Endothelial cell of umbilical vein (primary cell): ENCODE results near the gene CYSLTR2. TPM values are rescaled to one million over a fixed set of nuclear protein-coding genes. Genes with fewer than 3 reads are reported as not detected.

Source experiments
- BruUV-seq: library from RNA; stranded (reverse); fragments of 400-500 nt; replicated peaks from 2 replicates; lab custom pipeline; 2021; lab: Mats Ljungman, UMichigan
- CTCF ChIA-PET: fragments of 300-600, 350-600 bp; sonication (Branson Sonifier 250); formaldehyde crosslinking; loops from one replicate; lab custom pipeline; 2021; ENCODE audit warnings: antibody characterized with exemption, inconsistent platforms; lab: Charles Lee
- POLR2A ChIA-PET: fragments of 300-600, 350-600 bp; sonication (Branson Sonifier 250); formaldehyde crosslinking; loops from one replicate; lab custom pipeline; 2021; ENCODE audit warnings: antibody characterized with exemption, inconsistent platforms; lab: Charles Lee
- DNase-seq: peaks from one replicate; pipeline ENCODE4 v3.0.0-alpha.2; 2011; ENCODE audit warnings: low read depth, low spot score
- FAIRE-seq: peaks from 2 replicates; lab custom pipeline; 2011; peaks lifted over from hg19 to GRCh38; lab: Jason Lieb, UNC
- H2AFZ ChIP-seq: 2 replicates; pipeline ENCODE4 v1.6.0; 2012; ENCODE audit warnings: low read depth, low read length, control low read depth, inconsistent platforms
- H3K27ac ChIP-seq: 2 replicates; pipeline ENCODE4 v1.5.1; 2011; ENCODE audit warnings: low read depth, mild to moderate bottlenecking, control low read depth, low read length, moderate library complexity; ENCODE audit not compliant: insufficient read depth
- H3K27me3 ChIP-seq, 2 experiments: 2 replicates each; pipeline versions ENCODE4 v1.6.0 to v1.6.1; 2011; ENCODE audit warnings: low read length in 2 of 2, mixed read lengths in 1 of 2; ENCODE audit not compliant: control insufficient read depth in 2 of 2, insufficient read depth in 2 of 2
- H3K36me3 ChIP-seq, 2 experiments: 2 replicates in 1 of 2; 3 replicates in 1 of 2; pipeline ENCODE4 v1.5.1; 2011; ENCODE audit warnings: low read length in 2 of 2, mild to moderate bottlenecking in 1 of 2, moderate library complexity in 1 of 2; ENCODE audit not compliant: control insufficient read depth in 2 of 2, insufficient read depth in 2 of 2; ENCODE audit errors: extremely low read depth in 1 of 2
- H3K4me1 ChIP-seq: 3 replicates; pipeline ENCODE4 v1.5.1; 2011; ENCODE audit warnings: mild to moderate bottlenecking, low read length; ENCODE audit not compliant: control insufficient read depth, insufficient read depth; ENCODE audit errors: extremely low read depth
- H3K4me2 ChIP-seq: 2 replicates; pipeline ENCODE4 v1.6.1; 2011; ENCODE audit warnings: low read length, control low read depth, mixed read lengths; ENCODE audit not compliant: insufficient read depth
- H3K4me3 ChIP-seq, 3 experiments: fragments of 200-600 bp in 1 of 3; sonication (generic), shearing (Covaris generic) in 1 of 3; replicated peaks in 1 of 3; 2 replicates each; pipeline ENCODE4 v1.5.1; 2011 to 2016; ENCODE audit warnings: control low read depth in 3 of 3, low read length in 3 of 3, mild to moderate bottlenecking in 2 of 3, inconsistent platforms in 1 of 3, low read depth in 1 of 3, moderate library complexity in 1 of 3; ENCODE audit not compliant: insufficient read depth in 1 of 3
- H3K79me2 ChIP-seq: 2 replicates; pipeline ENCODE4 v1.6.0; 2012; ENCODE audit warnings: low read length, inconsistent platforms; ENCODE audit not compliant: control insufficient read depth, insufficient read depth
- H3K9ac ChIP-seq: replicated peaks from 2 replicates; pipeline ENCODE3; 2011; ENCODE audit warnings: low read length, control low read depth; ENCODE audit not compliant: insufficient read depth; ENCODE audit errors: extremely low read depth
- H3K9me1 ChIP-seq: replicated peaks from 3 replicates; pipeline ENCODE4 v1.6.0; 2011; ENCODE audit warnings: mild to moderate bottlenecking, low read length; ENCODE audit not compliant: control insufficient read depth, insufficient read depth; ENCODE audit errors: extremely low read depth
- H3K9me3 ChIP-seq: replicated peaks from 2 replicates; pipeline ENCODE4 v1.5.1; 2012; ENCODE audit warnings: low read length, inconsistent platforms; ENCODE audit not compliant: control insufficient read depth, insufficient read depth
- H4K20me1 ChIP-seq: replicated peaks from 2 replicates; pipeline ENCODE3; 2011; ENCODE audit warnings: mild to moderate bottlenecking, low read length; ENCODE audit not compliant: control insufficient read depth, insufficient read depth; ENCODE audit errors: extremely low read depth
- EZH2 ChIP-seq: IDR thresholded peaks from 2 replicates; pipeline ENCODE4 v1.6.1; 2012; ENCODE audit warnings: borderline replicate concordance, low read depth, mild to moderate bottlenecking, moderate library complexity, low read length, inconsistent platforms; ENCODE audit not compliant: severe bottlenecking
- FOS ChIP-seq: IDR thresholded peaks from 2 replicates; pipeline ENCODE4 v1.6.1; 2011; ENCODE audit warnings: mild to moderate bottlenecking, low read length, moderate library complexity, borderline replicate concordance; ENCODE audit not compliant: insufficient read depth
- GATA2 ChIP-seq: IDR thresholded peaks from 2 replicates; pipeline ENCODE4 v1.7.0; 2011; ENCODE audit warnings: low read depth, mild to moderate bottlenecking, moderate library complexity, mixed read lengths, low read length; ENCODE audit not compliant: insufficient read length, insufficient read depth
- MAX ChIP-seq: IDR thresholded peaks from 2 replicates; pipeline ENCODE4 v1.6.1; 2011; ENCODE audit not compliant: insufficient read depth, insufficient read length
- MYC ChIP-seq: IDR thresholded peaks from one replicate; pipeline ENCODE4 v1.6.1; 2011; ENCODE audit warnings: mild to moderate bottlenecking, low read depth, low read length
- POLR2AphosphoS5 ChIP-seq: IDR thresholded peaks from 2 replicates; pipeline ENCODE4 v1.6.1; 2012; ENCODE audit warnings: low read depth, mild to moderate bottlenecking, control low read depth, low read length, moderate library complexity; ENCODE audit not compliant: insufficient read depth
- dilution Hi-C: fragments of 300-500 bp; cut with MboI; formaldehyde crosslinking; loops from one replicate; pipeline ENCODE4 v1.15.0; 2019; ENCODE audit warnings: low sequenced_read_pairs; ENCODE audit not compliant: extremely low pct_ligation_motif_present
- intact Hi-C: fragments of 100-400 bp; cut with micrococcal nuclease; formaldehyde crosslinking; loops from one replicate; pipeline ENCODE4 v1.10.0; 2022
- polyA plus RNA-seq, 4 experiments: library from polyadenylated mRNA; depleted of rRNA in 3 of 4; stranded (reverse) in 3 of 4; unstranded in 1 of 4; fragments of >200 nt; gene quantifications; 2 replicates each; pipeline versions ENCODE4 v1.2.1 to v1.2.3, GENCODE V29; 2011 to 2012; ENCODE audit warnings: missing spikeins in 1 of 4
- total RNA-seq: library from RNA; stranded (reverse); gene quantifications from 2 replicates; pipeline ENCODE4 v1.2.3, GENCODE V29; 2021
- TF ChIP-seq, protein P1 (sequence below), 2 donors: IDR thresholded peaks; 1 replicate in 1 of 2; 2 replicates in 1 of 2; pipeline ENCODE4 v1.5.1; 2011; ENCODE audit warnings: low read length in 2 of 2, mild to moderate bottlenecking in 2 of 2, moderate library complexity in 2 of 2, control low read depth in 1 of 2, inconsistent platforms in 1 of 2, low read depth in 1 of 2; ENCODE audit not compliant: insufficient read depth in 1 of 2; ENCODE audit errors: extremely low read depth in 1 of 2

Gene CYSLTR2
- total and polyA plus RNA-seq, 2 donors (not counting 3 experiments of a cell fraction or from before 2014, with no cell fraction given), result 0.10 to 0.31 TPM

GRCh38 chr13:48644141-48644540, 9.6 kb upstream of the CYSLTR2 start:
- Histone ChIP-seq H3K36me3 (no peaks in the 10 kb centered on the region), H2AFZ (no peak overlapping the region), H3K9me1 (no peaks in the 10 kb centered on the region), H3K4me3 (no peak overlapping the region), H3K27me3 (peaks cover 0 to 2% of the 10 kb centered on the region in 2 experiments), H3K9me3 (no peaks in the 10 kb centered on the region), H3K9ac (no peak overlapping the region), H3K27ac (no peak overlapping the region), H3K4me2 (no peak overlapping the region), H3K79me2 (no peaks in the 10 kb centered on the region), H4K20me1 (no peaks in the 10 kb centered on the region), H3K4me1 (no peaks in the 10 kb centered on the region)
- FAIRE-seq (no peak), DNase-seq (no peak)
- ChIA-PET POLR2A (no interaction called here), CTCF (interaction anchor here (1.3 kb wide), 1 partner anchor 10 kb away, joined by 3 read pairs; no protein-coding TSS in a partner anchor)
- intact Hi-C loops, result no loop called here
- TF ChIP-seq EZH2, result no peak
- TF ChIP-seq GATA2, result no peak
- no TSS peak for BruUV-seq
- dilution Hi-C loops, result no loop called here

DNA sequence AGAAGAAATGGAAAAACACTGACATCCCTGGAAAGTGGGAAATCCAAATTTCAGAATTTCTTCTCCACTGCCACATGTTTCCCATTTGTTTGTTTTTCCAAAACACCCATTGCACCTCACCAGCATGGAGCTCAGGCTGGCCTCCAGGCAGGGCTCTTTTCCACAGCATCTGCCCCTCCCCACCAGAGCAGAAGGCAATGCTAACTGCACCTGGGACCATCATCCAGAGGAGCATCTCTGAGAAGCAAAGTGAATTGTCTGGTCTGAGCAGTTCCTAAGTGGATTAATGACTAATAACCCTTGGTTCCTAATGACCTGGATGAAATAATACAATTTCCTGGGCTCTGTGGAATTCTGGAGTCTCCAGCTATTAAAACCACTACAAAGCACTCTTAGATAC, 8.8 kb upstream of the CYSLTR2 start:
- CTCF ChIA-PET, result interaction anchor here (1.1 to 1.3 kb wide), 3 partner anchors 11 to 124 kb away, joined by 3 to 4 read pairs (median 3); no protein-coding TSS in a partner anchor
- POLR2A ChIA-PET, result interaction anchor here (0.6 kb wide), 1 partner anchor 266 kb away, joined by 3 read pairs; no protein-coding TSS in a partner anchor

More for the DNA sequence above, 8.8 kb upstream of the CYSLTR2 start:
- peaks cover 0 to 2% of the 10 kb centered on the region in 2 experiments for H3K27me3 ChIP-seq
- TF ChIP-seq GATA2 (no peak), FOS (no peak), MAX (no peak), EZH2 (no peak), POLR2AphosphoS5 (no peak), MYC (no peak)
- TF ChIP-seq, protein P1, sequence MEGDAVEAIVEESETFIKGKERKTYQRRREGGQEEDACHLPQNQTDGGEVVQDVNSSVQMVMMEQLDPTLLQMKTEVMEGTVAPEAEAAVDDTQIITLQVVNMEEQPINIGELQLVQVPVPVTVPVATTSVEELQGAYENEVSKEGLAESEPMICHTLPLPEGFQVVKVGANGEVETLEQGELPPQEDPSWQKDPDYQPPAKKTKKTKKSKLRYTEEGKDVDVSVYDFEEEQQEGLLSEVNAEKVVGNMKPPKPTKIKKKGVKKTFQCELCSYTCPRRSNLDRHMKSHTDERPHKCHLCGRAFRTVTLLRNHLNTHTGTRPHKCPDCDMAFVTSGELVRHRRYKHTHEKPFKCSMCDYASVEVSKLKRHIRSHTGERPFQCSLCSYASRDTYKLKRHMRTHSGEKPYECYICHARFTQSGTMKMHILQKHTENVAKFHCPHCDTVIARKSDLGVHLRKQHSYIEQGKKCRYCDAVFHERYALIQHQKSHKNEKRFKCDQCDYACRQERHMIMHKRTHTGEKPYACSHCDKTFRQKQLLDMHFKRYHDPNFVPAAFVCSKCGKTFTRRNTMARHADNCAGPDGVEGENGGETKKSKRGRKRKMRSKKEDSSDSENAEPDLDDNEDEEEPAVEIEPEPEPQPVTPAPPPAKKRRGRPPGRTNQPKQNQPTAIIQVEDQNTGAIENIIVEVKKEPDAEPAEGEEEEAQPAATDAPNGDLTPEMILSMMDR (IDR thresholded peaks at IDR 0.05; ENCODE audit: extremely low read depth in 1 of 2, insufficient read depth in 1 of 2, low read depth in 1 of 2, low read length in 2 of 2), result no peak
- H2AFZ ChIP-seq, result no peak overlapping the region
- intact Hi-C loops (no loop called here), dilution Hi-C loops (no loop called here)
- no peak overlapping the region for H3K4me3 ChIP-seq
- H3K9ac ChIP-seq, result no peak overlapping the region
- no peaks in the 10 kb centered on the region for H3K4me1 ChIP-seq
- H3K36me3 ChIP-seq, result no peaks in the 10 kb centered on the region
- BruUV-seq, result no TSS peak
- no peaks in the 10 kb centered on the region for H3K9me1 ChIP-seq
- FAIRE-seq (no peak), DNase-seq (no peak)
- H3K4me2 ChIP-seq, result no peak overlapping the region
- H3K79me2 ChIP-seq, result no peaks in the 10 kb centered on the region
- H4K20me1 ChIP-seq, result no peaks in the 10 kb centered on the region
- H3K9me3 ChIP-seq, result no peaks in the 10 kb centered on the region
- H3K27ac ChIP-seq, result no peak overlapping the region
